Measurements from ENCODE around the gene TMEM231.
"Not testable (repeated sequence)": the region's sequence is repeated elsewhere in the genome, so short reads cannot be mapped to it uniquely, and the experiment has no call there.

The TMEM231 gene

GRCh38 chr16:75532142-75532765, 23.8 kb downstream of the TMEM231 start:
- DNase-seq (ENCODE audit: low read depth, low spot score), result no peak

DNA sequence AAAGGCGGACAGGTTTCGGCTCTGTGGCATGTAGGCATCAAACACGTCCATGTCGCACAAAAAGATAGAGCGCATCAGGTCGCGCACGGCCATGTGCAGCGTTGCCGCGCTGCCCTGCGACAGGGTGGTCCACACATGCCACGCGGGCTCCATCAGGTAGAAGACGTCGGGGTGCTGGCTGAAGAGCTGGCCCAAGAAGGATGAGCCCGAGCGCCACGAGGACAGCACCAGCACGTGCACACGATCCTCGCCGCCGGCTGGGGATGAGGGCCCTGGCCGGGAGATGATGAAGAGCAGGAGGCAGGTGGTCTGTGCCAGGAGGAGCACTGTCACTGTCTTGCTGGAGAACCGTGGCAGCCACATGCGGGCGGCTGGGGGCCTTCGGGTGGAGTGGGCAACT, 26.1 kb downstream of the TMEM231 start:
- no peak for DNase-seq (ENCODE audit: low read depth, low spot score)

- DNase-seq (ENCODE audit: low read depth, low spot score), result no peak
These were observed 26.8 kb downstream of the TMEM231 start for GRCh38 chr16:75529056-75529905.

DNA sequence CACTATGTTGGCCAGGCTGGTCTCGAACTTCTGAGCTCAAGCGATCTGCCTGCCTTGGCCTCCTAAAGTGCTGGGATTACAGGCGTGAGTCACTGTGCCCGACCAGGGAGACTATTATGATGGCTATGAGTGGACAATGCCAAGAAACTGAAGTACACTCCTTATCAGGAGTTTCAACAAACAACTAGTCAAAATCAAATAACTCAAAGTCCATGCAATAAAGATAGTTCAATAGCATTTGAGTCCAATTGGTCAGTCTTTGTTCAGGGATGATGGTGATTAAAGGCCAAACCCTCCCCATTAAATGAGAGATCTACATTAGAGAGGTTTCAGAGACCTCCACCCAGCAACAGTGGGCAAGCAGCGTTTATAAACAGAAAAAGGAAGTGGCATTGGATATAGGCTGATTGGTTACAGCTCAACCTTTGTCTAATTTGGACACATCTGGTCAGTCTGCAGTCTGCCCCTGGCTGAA, 28.2 kb downstream of the TMEM231 start:
- DNase-seq (ENCODE audit: low read depth, low spot score), result no peak

DNA sequence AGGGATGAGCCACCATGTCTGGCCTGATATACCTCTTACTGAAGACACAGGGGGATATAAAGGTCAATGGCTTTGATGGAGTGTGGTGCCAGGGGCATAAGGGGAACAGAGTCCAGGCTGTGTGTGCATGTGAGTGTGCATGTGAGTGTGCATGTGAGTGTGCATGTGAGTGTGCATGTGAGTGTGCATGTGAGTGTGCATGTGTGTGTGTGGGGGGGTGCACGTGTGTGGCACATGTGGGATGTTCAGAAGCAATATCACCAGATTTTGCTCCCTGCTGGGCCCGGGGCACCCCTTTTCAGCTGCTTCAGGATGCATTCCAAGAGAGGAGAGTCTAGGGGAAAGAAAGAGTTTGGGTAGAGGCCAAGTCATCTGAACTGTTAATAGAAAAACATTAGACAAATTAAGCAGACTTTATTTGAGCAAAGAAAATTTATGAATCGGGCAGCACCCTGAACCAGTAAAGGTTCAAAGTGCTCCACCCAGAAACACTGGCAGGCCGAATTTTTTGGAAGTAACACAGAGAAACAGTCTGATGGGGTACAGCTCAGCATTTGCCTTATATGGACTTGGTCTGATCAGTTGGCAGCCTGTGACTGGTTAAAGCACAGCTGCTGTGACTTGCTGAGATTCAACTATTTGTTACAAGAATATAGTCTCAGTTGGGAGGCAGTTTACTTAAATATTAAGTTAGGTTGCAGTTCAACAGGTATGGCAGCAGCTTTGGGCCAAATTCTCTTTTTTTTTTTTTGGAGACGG, 29.8 kb downstream of the TMEM231 start:
- DNase-seq (ENCODE audit: low read depth, low spot score), result no peak

GRCh38 chr16:75519175-75519574, 36.9 kb downstream of the TMEM231 start:
- no peak for DNase-seq (ENCODE audit: low read depth, low spot score)

GRCh38 chr16:75516189-75516966, 39.7 kb downstream of the TMEM231 start:
- DNase-seq (ENCODE audit: low read depth, low spot score), result not testable (repeated sequence)

DNA sequence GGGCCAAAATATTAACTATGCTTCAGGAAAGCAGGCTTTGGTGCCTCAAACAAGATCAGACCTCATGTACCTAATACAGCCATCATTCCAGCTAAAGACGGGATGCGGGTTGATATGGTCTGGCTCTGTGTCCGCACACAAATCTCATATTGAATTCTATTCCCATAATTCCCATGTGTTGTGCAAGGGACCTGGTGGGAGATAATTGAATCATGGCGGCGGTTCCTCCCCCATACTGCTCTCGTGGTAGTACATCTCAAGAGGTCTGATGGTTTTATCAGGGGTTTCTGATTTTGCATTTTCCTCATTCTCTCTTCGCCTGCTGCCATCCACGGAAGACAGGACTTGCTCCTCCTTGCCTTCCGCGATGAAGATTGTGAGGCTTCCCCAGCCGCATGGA, 41.8 kb downstream of the TMEM231 start:
- DNase-seq (ENCODE audit: low read depth, low spot score), result no peak

- no peak for DNase-seq (ENCODE audit: low read depth, low spot score)
These were observed 49.5 kb downstream of the TMEM231 start for GRCh38 chr16:75506574-75506973.

DNA sequence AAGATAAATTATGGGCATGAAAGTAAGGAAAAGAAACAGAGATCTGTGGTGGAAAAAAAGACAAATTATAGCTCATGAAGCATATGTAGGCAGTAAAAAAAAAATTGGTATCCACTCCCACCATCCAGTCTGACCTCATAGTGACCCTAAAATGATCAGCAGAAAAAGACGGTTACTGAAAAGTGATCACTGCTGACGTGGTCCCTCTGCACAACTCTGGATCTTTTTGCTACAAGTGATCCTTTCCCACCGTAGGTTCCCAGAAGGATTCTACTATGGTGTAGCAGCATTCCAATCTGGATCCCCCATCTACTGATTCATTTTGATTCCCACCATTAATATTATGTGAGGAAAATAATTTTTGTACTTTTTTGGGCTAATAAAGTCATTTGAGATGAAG, 49.9 kb downstream of the TMEM231 start:
- no peak for DNase-seq (ENCODE audit: low read depth, low spot score)

DNA sequence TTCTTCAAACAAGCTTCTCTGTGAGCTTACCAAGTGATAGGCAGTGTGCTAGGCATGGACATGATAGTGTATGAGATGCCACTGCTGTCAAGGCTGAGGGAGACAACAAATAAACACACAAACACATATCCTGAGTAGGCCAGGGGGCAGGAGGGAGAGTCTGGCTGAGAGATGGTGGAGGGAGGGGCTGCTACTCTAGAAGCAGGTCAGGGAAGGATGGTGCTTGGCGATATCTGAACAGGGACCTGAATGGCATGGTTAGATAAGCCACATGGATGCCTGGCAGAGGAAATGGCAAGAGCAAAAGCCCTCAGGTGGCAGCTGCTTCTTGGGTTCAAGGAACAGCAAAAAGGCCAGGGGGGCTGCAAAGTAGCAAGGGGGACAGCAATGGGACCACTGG, 52.3 kb downstream of the TMEM231 start:
- DNase-seq (ENCODE audit: low read depth, low spot score), result no peak

DNA sequence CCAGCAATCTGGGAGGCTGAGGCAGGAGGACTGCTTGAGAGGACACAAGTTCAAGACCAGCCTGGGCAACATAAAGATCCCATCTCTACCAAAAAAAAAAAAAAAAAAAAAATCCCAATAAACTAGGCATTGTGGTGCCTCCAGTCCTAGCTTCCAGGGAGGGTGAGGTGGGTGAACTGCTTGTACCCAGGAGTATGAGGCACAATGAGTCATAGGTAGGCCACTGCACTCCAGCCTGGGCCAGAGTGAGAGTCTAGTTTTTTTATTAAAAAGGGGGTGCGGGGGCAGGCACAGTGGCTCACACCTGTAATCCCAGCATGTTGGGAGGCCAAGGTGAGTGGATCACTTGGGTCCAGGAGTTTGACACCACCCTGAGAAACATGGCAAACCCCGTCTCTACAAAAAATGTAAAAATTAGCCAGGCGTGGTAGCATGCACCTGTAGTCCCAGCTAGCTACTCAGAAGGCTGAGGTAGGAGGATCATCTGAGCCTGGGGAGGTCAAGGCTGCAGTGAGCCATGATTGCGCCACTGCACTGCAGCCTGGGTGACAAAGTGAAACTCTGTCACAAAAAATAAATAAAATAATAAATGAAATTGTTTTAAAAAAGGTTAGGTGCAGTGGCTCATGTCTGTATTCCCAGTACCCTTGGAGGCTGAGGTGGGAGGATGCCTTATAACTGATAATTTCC, 53.0 kb downstream of the TMEM231 start:
- DNase-seq (ENCODE audit: low read depth, low spot score), result no peak

DNA sequence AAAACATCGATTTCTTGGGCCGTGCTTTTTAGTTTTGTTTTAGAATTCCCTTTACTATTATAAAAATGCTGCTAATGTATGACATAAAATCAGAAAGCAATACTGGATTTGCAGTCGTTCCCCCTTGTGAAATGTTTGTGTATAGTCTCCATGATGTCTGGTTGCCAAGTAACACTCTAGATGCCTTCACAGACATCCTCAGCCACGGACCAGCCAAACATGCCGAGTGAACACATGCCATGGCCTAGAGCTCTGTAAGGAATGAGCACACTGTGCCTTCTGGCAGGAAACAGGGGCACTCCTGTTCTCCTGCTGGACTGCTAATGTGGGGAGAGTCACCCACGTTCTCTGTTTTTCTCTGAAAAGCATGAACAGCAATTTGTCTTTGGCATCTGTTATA, 54.2 kb downstream of the TMEM231 start:
- DNase-seq (ENCODE audit: low read depth, low spot score), result not testable (repeated sequence)

GRCh38 chr16:75501359-75501758, 54.7 kb downstream of the TMEM231 start:
- DNase-seq (ENCODE audit: low read depth, low spot score), result no peak

DNA sequence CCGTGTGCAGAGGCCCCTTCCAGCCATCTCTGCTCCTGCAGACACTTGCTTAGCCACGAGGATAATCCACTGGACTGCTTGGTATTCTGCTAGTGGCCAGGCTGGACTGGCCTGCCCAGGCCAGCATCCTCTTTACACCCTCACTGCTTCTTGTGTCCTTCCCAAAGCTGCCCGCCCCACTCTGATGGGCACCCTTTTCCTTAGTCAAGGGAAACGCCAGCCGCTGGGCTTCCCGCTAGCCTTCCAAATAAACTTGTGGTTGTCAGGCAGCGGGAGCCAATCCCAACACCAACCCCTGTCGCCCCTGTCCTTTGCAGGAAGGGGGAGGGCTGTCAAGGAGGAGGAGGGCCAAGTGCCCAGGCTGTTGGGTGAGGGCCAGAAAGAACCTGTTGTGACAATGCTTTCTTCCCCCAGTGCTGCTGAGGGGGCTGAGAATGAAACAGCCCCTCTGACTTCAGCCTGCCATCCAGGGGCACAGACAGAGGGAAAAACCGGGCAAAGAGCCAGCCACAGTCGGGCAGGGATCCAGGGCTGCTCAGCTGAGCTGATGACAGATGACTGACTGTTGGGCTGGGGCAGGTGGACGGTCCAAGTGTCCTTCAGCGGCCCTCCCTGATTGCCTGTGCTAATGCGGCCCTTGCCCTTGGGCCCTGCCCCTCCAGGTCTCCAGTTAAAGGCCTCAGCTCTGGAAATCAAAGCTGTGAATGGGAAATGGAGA, 57.3 kb downstream of the TMEM231 start:
- DNase-seq (ENCODE audit: low read depth, low spot score), result not testable (repeated sequence)

GRCh38 chr16:75497558-75497957, 58.5 kb downstream of the TMEM231 start:
- DNase-seq (ENCODE audit: low read depth, low spot score), result no peak

DNA sequence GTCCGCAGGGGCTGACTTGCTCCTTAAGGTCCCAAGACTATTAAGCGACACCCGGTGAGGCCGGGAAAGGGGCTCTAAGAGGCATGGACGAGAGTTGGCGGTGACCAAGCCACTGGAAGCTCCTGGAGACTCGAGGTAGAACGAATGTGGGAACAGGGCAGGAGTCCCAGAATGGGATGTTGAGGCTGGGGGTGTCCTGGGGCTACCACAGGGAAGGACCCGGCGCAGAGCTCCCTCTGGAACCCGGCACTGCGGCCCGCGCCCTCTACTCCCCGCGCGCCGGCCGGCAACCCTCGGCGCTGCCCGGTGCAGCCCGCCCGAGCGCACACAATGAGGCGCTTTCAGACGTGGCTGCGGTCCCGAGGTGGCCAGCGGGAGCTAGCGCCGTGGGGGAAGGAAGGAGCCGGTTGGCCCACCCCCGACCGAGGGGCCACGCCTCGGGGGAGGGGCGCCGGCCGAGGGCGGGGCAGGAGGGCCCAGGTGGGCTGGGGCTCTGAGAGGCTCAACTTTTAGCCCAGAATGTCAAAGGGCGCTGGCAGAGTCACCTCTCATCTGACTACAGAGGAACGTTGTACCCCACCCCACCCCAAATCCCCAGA, 60.9 kb downstream of the TMEM231 start, which contains the start of gene CHST6:
CHST6 (minus strand) TSS at position 366 of the 599 bp plus-strand sequence. CDS start 15,613 bp downstream, outside the sequence.
- DNase-seq (ENCODE audit: low read depth, low spot score), result no peak

DNA sequence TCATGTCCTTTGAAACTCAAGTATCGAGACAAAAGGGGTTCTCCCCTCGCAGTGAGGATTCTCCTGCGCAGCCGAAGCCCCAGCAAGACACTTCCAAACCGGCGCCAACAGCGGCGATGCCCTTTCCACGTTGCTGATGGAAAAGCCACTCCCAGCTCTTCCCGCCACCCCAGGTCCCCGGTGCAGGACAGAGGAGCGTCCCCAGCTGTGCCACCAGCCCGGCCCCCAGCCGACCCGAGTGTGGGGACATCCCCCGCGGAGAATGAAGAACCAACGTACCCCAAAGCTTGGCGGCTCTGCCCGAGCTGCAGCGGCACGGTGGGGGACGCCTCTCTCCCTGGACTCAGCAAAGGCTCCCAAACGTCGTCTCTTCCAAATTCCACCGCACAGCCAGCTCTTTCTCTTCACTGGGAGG, 61.4 kb downstream of the TMEM231 start:
- no peak for DNase-seq (ENCODE audit: low read depth, low spot score)

DNA sequence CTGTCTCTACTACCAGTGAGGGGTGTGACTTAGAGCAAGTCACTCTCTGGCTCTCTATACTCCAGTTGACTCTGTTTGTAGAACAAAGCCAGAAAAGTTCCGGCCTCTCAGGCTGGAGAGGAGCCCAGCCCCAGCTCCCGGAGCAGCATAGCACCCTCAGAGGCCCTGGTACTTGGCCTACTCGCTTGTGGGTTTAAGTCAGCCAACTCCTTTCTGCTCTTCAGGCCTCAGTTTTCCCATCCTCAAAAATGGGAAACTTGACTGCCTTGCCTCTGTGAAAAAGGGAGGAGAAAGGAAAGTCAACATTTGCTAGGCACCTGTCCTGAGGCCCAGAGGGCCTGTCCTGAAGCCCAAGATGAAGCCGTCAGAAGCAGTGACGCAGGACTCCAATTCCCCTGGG, 61.9 kb downstream of the TMEM231 start:
- DNase-seq (ENCODE audit: low read depth, low spot score), result no peak

- no peak for DNase-seq (ENCODE audit: low read depth, low spot score)
These were observed 64.2 kb downstream of the TMEM231 start for GRCh38 chr16:75491876-75492275.
